ENCODE results near the gene MRPL43.

- TF ChIP-seq, protein P1, sequence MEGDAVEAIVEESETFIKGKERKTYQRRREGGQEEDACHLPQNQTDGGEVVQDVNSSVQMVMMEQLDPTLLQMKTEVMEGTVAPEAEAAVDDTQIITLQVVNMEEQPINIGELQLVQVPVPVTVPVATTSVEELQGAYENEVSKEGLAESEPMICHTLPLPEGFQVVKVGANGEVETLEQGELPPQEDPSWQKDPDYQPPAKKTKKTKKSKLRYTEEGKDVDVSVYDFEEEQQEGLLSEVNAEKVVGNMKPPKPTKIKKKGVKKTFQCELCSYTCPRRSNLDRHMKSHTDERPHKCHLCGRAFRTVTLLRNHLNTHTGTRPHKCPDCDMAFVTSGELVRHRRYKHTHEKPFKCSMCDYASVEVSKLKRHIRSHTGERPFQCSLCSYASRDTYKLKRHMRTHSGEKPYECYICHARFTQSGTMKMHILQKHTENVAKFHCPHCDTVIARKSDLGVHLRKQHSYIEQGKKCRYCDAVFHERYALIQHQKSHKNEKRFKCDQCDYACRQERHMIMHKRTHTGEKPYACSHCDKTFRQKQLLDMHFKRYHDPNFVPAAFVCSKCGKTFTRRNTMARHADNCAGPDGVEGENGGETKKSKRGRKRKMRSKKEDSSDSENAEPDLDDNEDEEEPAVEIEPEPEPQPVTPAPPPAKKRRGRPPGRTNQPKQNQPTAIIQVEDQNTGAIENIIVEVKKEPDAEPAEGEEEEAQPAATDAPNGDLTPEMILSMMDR (IDR thresholded peaks at IDR 0.05; ENCODE audit: borderline replicate concordance, extremely low read depth, low read length, poor library complexity, severe bottlenecking) = no peak
- no peak for TF ChIP-seq EZH2 (IDR thresholded peaks at IDR 0.05; ENCODE audit: borderline replicate concordance, low read depth, low read length, severe bottlenecking)
Measured at GRCh38 chr10:101007099-101007711, 19.9 kb upstream of the MRPL43 start.
